Keratinocyte (primary cell): ENCODE data around the gene TRIM9.

ENCODE experiments used
- EZH2 ChIP-seq: IDR thresholded peaks from one replicate; pipeline ENCODE4 v1.6.1; 2012; ENCODE audit warnings: inconsistent platforms, mild to moderate bottlenecking, low read length, moderate library complexity
- TF ChIP-seq, protein P1 (sequence below), 3 experiments: IDR thresholded peaks in 1 of 3; conservative IDR thresholded peaks in 1 of 3; optimal IDR thresholded peaks in 1 of 3; 2 replicates in 2 of 3; 3 replicates in 1 of 3; pipeline versions ENCODE3 to v1.5.1; 2011; ENCODE audit warnings: low read length in 3 of 3, mild to moderate bottlenecking in 3 of 3, moderate library complexity in 2 of 3, control low read depth in 1 of 3, inconsistent platforms in 1 of 3; ENCODE audit not compliant: insufficient read depth in 2 of 3; ENCODE audit errors: extremely low read depth in 1 of 3

DNA sequence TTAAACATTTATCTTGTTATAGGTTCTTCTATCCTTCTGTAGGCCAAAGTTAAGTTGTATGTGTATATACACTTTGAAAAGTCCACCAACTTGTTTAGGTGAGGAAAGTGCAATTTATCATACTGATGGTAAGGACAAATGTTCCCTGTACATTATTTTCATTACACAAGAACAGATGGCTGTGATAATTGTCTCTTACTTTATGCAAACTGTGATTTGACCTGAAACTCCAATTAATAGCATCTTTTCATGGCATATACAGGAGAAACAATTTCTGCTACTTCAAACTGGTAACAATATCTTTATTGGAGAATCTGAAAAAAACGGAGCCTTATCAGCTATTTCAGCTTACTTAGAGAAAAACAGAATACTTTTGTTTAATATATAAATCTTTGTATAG, 5.6 kb downstream of the TRIM9 start:
- TF ChIP-seq, protein P1, sequence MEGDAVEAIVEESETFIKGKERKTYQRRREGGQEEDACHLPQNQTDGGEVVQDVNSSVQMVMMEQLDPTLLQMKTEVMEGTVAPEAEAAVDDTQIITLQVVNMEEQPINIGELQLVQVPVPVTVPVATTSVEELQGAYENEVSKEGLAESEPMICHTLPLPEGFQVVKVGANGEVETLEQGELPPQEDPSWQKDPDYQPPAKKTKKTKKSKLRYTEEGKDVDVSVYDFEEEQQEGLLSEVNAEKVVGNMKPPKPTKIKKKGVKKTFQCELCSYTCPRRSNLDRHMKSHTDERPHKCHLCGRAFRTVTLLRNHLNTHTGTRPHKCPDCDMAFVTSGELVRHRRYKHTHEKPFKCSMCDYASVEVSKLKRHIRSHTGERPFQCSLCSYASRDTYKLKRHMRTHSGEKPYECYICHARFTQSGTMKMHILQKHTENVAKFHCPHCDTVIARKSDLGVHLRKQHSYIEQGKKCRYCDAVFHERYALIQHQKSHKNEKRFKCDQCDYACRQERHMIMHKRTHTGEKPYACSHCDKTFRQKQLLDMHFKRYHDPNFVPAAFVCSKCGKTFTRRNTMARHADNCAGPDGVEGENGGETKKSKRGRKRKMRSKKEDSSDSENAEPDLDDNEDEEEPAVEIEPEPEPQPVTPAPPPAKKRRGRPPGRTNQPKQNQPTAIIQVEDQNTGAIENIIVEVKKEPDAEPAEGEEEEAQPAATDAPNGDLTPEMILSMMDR (optimal IDR thresholded peaks at IDR 0.05 in 1 of 3, IDR thresholded peaks at IDR 0.05 in 1 of 3, conservative IDR thresholded peaks at IDR 0.05 in 1 of 3; ENCODE audit: extremely low read depth in 1 of 3, insufficient read depth in 2 of 3, low read length in 3 of 3) = no peak
- no peak for TF ChIP-seq EZH2
